Measurements from ENCODE around the gene NHLRC2.

- TF ChIP-seq CTCF (IDR thresholded peaks at IDR 0.05) (no peak), EZH2 (IDR thresholded peaks at IDR 0.05; ENCODE audit: borderline replicate concordance, insufficient read depth, low read depth, low read length, poor library complexity, severe bottlenecking) (no peak)
These were observed 73.0 kb downstream of the NHLRC2 start for GRCh38 chr10:113927440-113927839.

All from B cell (primary cell).